Measurements from ENCODE around the gene TRPM3. TPM values are rescaled to one million over a fixed set of nuclear protein-coding genes. Genes with fewer than 3 reads are reported as not detected.

The TRPM3 gene
- total RNA-seq, 1 experiment from 2014 or later: not detected

DNA sequence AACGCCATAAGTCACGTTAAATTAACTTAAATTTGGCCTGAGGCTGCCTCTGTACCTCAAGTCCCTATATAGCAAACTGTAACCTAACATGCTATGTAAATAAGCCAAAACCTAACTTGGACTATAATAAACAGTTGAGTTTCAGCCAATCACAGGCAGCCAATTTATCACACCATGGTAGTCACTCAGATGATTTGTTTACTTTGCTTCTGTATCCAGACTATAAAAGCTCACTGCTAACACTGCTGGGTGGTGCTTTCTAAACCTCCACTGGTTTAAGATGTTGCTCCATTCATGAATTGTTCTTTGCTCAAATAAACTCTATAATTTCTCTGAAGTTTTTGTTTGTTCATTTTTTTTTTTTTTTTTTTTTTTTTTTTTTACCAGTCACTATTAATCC lies 62.8 kb downstream of the TRPM3 start:
- Mint-ChIP-seq H3K4me3 (ENCODE audit: low read depth, unreplicated experiment) (no peak overlapping the region), H3K27ac (ENCODE audit: unreplicated experiment) (no peak overlapping the region), H3K27me3 (ENCODE audit: unreplicated experiment) (peaks cover 72% of the 10 kb centered on the region), H3K4me1 (ENCODE audit: low read depth, unreplicated experiment) (no peaks in the 10 kb centered on the region), H3K36me3 (ENCODE audit: insufficient read depth, unreplicated experiment) (no peaks in the 10 kb centered on the region), H3K9me3 (ENCODE audit: low read depth, unreplicated experiment) (no peaks in the 10 kb centered on the region)
- no peak for DNase-seq
- CTCF ChIA-PET: no interaction called here
- BruUV-seq (replicated peaks): no TSS peak
- TF ChIP-seq CTCF (IDR thresholded peaks at IDR 0.05; ENCODE audit: unreplicated experiment): no peak
- intact Hi-C loops (cut with micrococcal nuclease; ENCODE audit: unreplicated experiment): no loop called here

DNA sequence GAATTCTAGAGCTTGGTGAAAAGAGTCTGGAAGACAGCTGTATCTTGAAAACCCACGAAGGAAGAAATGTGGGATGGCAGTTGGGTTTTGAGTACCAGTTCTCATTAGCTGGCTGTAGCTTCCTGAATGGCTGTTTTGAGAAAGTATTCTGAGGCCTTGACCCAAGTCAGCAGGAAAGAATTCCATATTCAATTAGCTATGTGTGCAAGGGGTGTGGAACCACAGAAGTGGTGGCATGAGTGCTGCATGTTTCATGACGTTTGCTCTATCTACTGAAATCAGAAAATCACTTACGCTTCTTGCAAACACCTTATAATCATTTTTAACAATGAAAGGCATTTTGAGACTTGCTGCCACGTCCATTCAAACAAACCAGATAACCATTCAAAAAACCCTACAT lies 69.1 kb downstream of the TRPM3 start:
- Mint-ChIP-seq H3K4me3 (ENCODE audit: low read depth, unreplicated experiment) (no peak overlapping the region), H3K36me3 (ENCODE audit: insufficient read depth, unreplicated experiment) (no peaks in the 10 kb centered on the region), H3K27ac (ENCODE audit: unreplicated experiment) (no peak overlapping the region), H3K4me1 (ENCODE audit: low read depth, unreplicated experiment) (no peaks in the 10 kb centered on the region), H3K9me3 (ENCODE audit: low read depth, unreplicated experiment) (no peaks in the 10 kb centered on the region), H3K27me3 (ENCODE audit: unreplicated experiment) (peaks cover 57% of the 10 kb centered on the region)
- intact Hi-C loops (cut with micrococcal nuclease; ENCODE audit: unreplicated experiment): no loop called here
- CTCF ChIA-PET: no interaction called here
- TF ChIP-seq CTCF (IDR thresholded peaks at IDR 0.05; ENCODE audit: unreplicated experiment): no peak
- no peak for DNase-seq
- BruUV-seq (replicated peaks): no TSS peak

DNA sequence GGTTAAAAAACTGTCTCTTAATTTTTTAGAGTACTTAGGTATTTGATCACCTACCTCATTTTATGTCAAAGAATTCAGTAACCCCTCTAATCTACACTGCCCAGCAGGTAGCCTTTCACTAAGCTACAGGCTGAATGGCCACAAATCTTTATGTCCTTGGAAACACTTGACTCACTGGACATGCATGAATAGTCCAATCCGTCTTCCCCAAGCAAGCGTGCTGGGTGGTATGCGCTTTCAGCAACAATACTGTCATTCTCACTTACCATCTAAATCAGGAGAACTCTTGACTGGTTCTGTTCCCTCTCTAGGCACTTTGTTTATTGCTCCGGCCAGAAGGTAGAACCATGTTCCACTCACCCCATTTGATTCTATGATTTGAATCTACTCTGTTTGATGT lies 73.1 kb downstream of the TRPM3 start:
- H3K4me1 Mint-ChIP-seq (ENCODE audit: low read depth, unreplicated experiment): no peaks in the 10 kb centered on the region
- CTCF ChIA-PET: no interaction called here
- H3K9me3 Mint-ChIP-seq (ENCODE audit: low read depth, unreplicated experiment): no peaks in the 10 kb centered on the region
- intact Hi-C loops (cut with micrococcal nuclease; ENCODE audit: unreplicated experiment): no loop called here
- H3K27me3 Mint-ChIP-seq (ENCODE audit: unreplicated experiment): peaks cover 50% of the 10 kb centered on the region
- BruUV-seq (replicated peaks): no TSS peak
- no peak overlapping the region for H3K27ac Mint-ChIP-seq (ENCODE audit: unreplicated experiment)
- no peaks in the 10 kb centered on the region for H3K36me3 Mint-ChIP-seq (ENCODE audit: insufficient read depth, unreplicated experiment)
- H3K4me3 Mint-ChIP-seq (ENCODE audit: low read depth, unreplicated experiment): no peak overlapping the region
- TF ChIP-seq CTCF (IDR thresholded peaks at IDR 0.05; ENCODE audit: unreplicated experiment): no peak
- no peak for DNase-seq

DNA sequence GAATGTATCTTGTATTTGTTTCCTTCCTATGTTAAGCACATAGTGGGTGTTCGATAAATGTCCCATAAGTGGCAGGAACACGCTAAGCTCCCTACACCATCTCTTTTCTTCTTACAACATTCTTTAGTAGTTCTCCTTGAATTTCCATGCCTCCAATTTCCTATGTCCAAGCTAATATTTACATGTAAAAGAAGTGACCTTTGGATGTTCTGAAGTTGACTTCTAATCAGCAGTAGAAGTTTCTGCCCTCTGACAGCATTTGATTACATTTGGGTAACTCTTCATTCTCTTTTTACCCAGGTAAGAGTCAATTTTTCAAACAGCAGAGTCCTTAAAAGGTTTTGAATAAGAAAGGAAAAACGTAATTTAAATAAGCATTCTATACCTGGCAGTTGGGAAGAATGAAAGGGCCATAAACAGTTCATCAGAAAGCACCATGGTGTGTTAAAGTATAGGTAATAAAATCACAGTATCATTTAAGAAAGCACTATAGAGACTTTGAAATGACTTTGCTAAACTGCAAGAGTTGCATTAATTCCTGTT lies 78.9 kb downstream of the TRPM3 start:
- DNase-seq: no peak
- no peaks in the 10 kb centered on the region for H3K36me3 Mint-ChIP-seq (ENCODE audit: insufficient read depth, unreplicated experiment)
- CTCF ChIA-PET: no interaction called here
- intact Hi-C loops (cut with micrococcal nuclease; ENCODE audit: unreplicated experiment): no loop called here
- H3K27ac Mint-ChIP-seq (ENCODE audit: unreplicated experiment): no peak overlapping the region
- H3K27me3 Mint-ChIP-seq (ENCODE audit: unreplicated experiment): peaks cover 65% of the 10 kb centered on the region
- no peaks in the 10 kb centered on the region for H3K4me1 Mint-ChIP-seq (ENCODE audit: low read depth, unreplicated experiment)
- no peaks in the 10 kb centered on the region for H3K9me3 Mint-ChIP-seq (ENCODE audit: low read depth, unreplicated experiment)
- TF ChIP-seq CTCF (IDR thresholded peaks at IDR 0.05; ENCODE audit: unreplicated experiment): no peak
- no TSS peak for BruUV-seq (replicated peaks)
- H3K4me3 Mint-ChIP-seq (ENCODE audit: low read depth, unreplicated experiment): no peak overlapping the region
